Measurements from ENCODE around the gene PPP1R7. TPM values are rescaled to one million over a fixed set of nuclear protein-coding genes. Genes with fewer than 3 reads are reported as not detected.
A peak's percentile ranks its signal among the peaks of the same experiment; 100 is the strongest.

The PPP1R7 gene
- polyA plus RNA-seq, 3 donors: 85.1 to 87.5 (median 86.1) TPM

GRCh38 chr2:241207641-241208040, 57.4 kb downstream of the PPP1R7 start:
- DNase-seq (ENCODE audit: low read depth in 3 of 3, low spot score in 2 of 3): no peak

GRCh38 chr2:241208058-241208457, 57.8 kb downstream of the PPP1R7 start:
- DNase-seq (ENCODE audit: low read depth in 3 of 3, low spot score in 2 of 3): no peak

GRCh38 chr2:241209271-241209670, 59.0 kb downstream of the PPP1R7 start:
- no peak for DNase-seq (ENCODE audit: low read depth in 3 of 3, low spot score in 2 of 3)

GRCh38 chr2:241211276-241211675, 61.0 kb downstream of the PPP1R7 start:
- no peak for DNase-seq (ENCODE audit: low read depth in 3 of 3, low spot score in 2 of 3)

GRCh38 chr2:241213041-241213440, 62.8 kb downstream of the PPP1R7 start:
- no peak for DNase-seq (ENCODE audit: low read depth in 3 of 3, low spot score in 2 of 3)

GRCh38 chr2:241213567-241213966, 63.3 kb downstream of the PPP1R7 start:
- no peak for DNase-seq (ENCODE audit: low read depth in 3 of 3, low spot score in 2 of 3)

GRCh38 chr2:241214209-241214608, 63.9 kb downstream of the PPP1R7 start:
- DNase-seq (ENCODE audit: low read depth in 3 of 3, low spot score in 2 of 3): no peak

- DNase-seq (ENCODE audit: low read depth in 3 of 3, low spot score in 2 of 3): no peak
Measured at GRCh38 chr2:241214766-241215165, 64.5 kb downstream of the PPP1R7 start.

- DNase-seq (ENCODE audit: low read depth in 3 of 3, low spot score in 2 of 3): no peak
Measured at GRCh38 chr2:241215421-241215820, 65.2 kb downstream of the PPP1R7 start.

- DNase-seq (ENCODE audit: low read depth in 3 of 3, low spot score in 2 of 3): no peak
Measured at GRCh38 chr2:241216211-241216761, 66.0 kb downstream of the PPP1R7 start.

- peak in 1 of 3 donors; percentile 49 for DNase-seq (ENCODE audit: low read depth in 3 of 3, low spot score in 2 of 3)
Measured at GRCh38 chr2:241217320-241218031, 67.2 kb downstream of the PPP1R7 start.

GRCh38 chr2:241218131-241219029, 68.1 kb downstream of the PPP1R7 start:
- DNase-seq (ENCODE audit: low read depth in 3 of 3, low spot score in 2 of 3): peak in 1 of 3 donors; percentile 24

- DNase-seq (ENCODE audit: low read depth in 3 of 3, low spot score in 2 of 3): no peak
Measured at GRCh38 chr2:241219030-241219382, 68.7 kb downstream of the PPP1R7 start.

- no peak for DNase-seq (ENCODE audit: low read depth in 3 of 3, low spot score in 2 of 3)
Measured at GRCh38 chr2:241219856-241220356, 69.6 kb downstream of the PPP1R7 start.

GRCh38 chr2:241223211-241224017, 73.1 kb downstream of the PPP1R7 start:
- no peak for DNase-seq (ENCODE audit: low read depth in 3 of 3, low spot score in 2 of 3)

GRCh38 chr2:241224018-241224850, 74.0 kb downstream of the PPP1R7 start:
- no peak for DNase-seq (ENCODE audit: low read depth in 3 of 3, low spot score in 2 of 3)

- DNase-seq (ENCODE audit: low read depth in 3 of 3, low spot score in 2 of 3): no peak
Measured at GRCh38 chr2:241224851-241225438, 74.7 kb downstream of the PPP1R7 start.

- no peak for DNase-seq (ENCODE audit: low read depth in 3 of 3, low spot score in 2 of 3)
Measured at GRCh38 chr2:241225545-241225944, 75.3 kb downstream of the PPP1R7 start.

GRCh38 chr2:241225983-241226382, 75.7 kb downstream of the PPP1R7 start:
- DNase-seq (ENCODE audit: low read depth in 3 of 3, low spot score in 2 of 3): no peak
